ENCODE data around the gene GFRA1.

The GFRA1 gene

GRCh38 chr10:116241085-116241484 lies 31.9 kb downstream of the GFRA1 start:
- no peak for DNase-seq (ENCODE audit: low read depth in 2 of 2)

- DNase-seq (ENCODE audit: low read depth in 2 of 2): no peak
Observed at GRCh38 chr10:116240157-116240950, 32.7 kb downstream of the GFRA1 start.

- no peak for DNase-seq (ENCODE audit: low read depth in 2 of 2)
Observed at GRCh38 chr10:116239229-116239628, 33.8 kb downstream of the GFRA1 start.

- DNase-seq (ENCODE audit: low read depth in 2 of 2): no peak
Observed at GRCh38 chr10:116237970-116238369, 35.0 kb downstream of the GFRA1 start.

- DNase-seq (ENCODE audit: low read depth in 2 of 2): no peak
Observed at GRCh38 chr10:116237260-116237659, 35.7 kb downstream of the GFRA1 start.

GRCh38 chr10:116233230-116233629 lies 39.8 kb downstream of the GFRA1 start:
- DNase-seq (ENCODE audit: low read depth in 2 of 2): no peak

GRCh38 chr10:116232613-116233012 lies 40.4 kb downstream of the GFRA1 start:
- DNase-seq (ENCODE audit: low read depth in 2 of 2): no peak

- no peak for DNase-seq (ENCODE audit: low read depth in 2 of 2)
Observed at GRCh38 chr10:116226766-116227165, 46.2 kb downstream of the GFRA1 start.

GRCh38 chr10:116226053-116226452 lies 47.0 kb downstream of the GFRA1 start:
- DNase-seq (ENCODE audit: low read depth in 2 of 2): no peak

- no peak for DNase-seq (ENCODE audit: low read depth in 2 of 2)
Observed at GRCh38 chr10:116223289-116223688, 49.7 kb downstream of the GFRA1 start.

- DNase-seq (ENCODE audit: low read depth in 2 of 2): no peak
Observed at GRCh38 chr10:116221053-116221452, 52.0 kb downstream of the GFRA1 start.

- DNase-seq (ENCODE audit: low read depth in 2 of 2): no peak
Observed at GRCh38 chr10:116216676-116217075, 56.3 kb downstream of the GFRA1 start.

GRCh38 chr10:116215651-116216050 lies 57.4 kb downstream of the GFRA1 start:
- no peak for DNase-seq (ENCODE audit: low read depth in 2 of 2)

- no peak for DNase-seq (ENCODE audit: low read depth in 2 of 2)
Observed at GRCh38 chr10:116211682-116212081, 61.3 kb downstream of the GFRA1 start.

- no peak for DNase-seq (ENCODE audit: low read depth in 2 of 2)
Observed at GRCh38 chr10:116210588-116211346, 62.2 kb downstream of the GFRA1 start.

GRCh38 chr10:116209781-116210180 lies 63.2 kb downstream of the GFRA1 start:
- DNase-seq (ENCODE audit: low read depth in 2 of 2): no peak

GRCh38 chr10:116208956-116209567 lies 63.9 kb downstream of the GFRA1 start:
- no peak for DNase-seq (ENCODE audit: low read depth in 2 of 2)

- no peak for DNase-seq (ENCODE audit: low read depth in 2 of 2)
Observed at GRCh38 chr10:116207690-116208089, 65.3 kb downstream of the GFRA1 start.

GRCh38 chr10:116203661-116204060 lies 69.3 kb downstream of the GFRA1 start:
- DNase-seq (ENCODE audit: low read depth in 2 of 2): no peak

GRCh38 chr10:116201670-116202430 lies 71.2 kb downstream of the GFRA1 start:
- DNase-seq (ENCODE audit: low read depth in 2 of 2): no peak

- no peak for DNase-seq (ENCODE audit: low read depth in 2 of 2)
Observed at GRCh38 chr10:116201011-116201410, 72.0 kb downstream of the GFRA1 start.

GRCh38 chr10:116198676-116199035 lies 74.3 kb downstream of the GFRA1 start:
- DNase-seq (ENCODE audit: low read depth in 2 of 2): no peak

Data from stimulated activated CD8-positive, alpha-beta memory T cell treated with anti-CD3 and anti-CD28 coated beads, Interleukin-7, amount 100 ng/mL, for 4 hours (primary cell).